ENCODE results near the gene EFNA2.
A peak's percentile ranks its signal among the peaks of the same experiment; 100 is the strongest.
"Not testable (repeated sequence)": the region's sequence is repeated elsewhere in the genome, so short reads cannot be mapped to it uniquely, and the experiment has no call there.

EFNA2 gene

GRCh38 chr19:1318678-1319471 is 33.2 kb downstream of the EFNA2 start:
- Mint-ChIP-seq H3K36me3 (peaks cover 1% of the 10 kb centered on the region), H3K4me3 (no peak overlapping the region), H3K9me3 (no peaks in the 10 kb centered on the region), H3K27ac (no peak overlapping the region), H3K4me1 (peaks cover 5% of the 10 kb centered on the region), H3K27me3 (peaks cover 22% of the 10 kb centered on the region)

DNA sequence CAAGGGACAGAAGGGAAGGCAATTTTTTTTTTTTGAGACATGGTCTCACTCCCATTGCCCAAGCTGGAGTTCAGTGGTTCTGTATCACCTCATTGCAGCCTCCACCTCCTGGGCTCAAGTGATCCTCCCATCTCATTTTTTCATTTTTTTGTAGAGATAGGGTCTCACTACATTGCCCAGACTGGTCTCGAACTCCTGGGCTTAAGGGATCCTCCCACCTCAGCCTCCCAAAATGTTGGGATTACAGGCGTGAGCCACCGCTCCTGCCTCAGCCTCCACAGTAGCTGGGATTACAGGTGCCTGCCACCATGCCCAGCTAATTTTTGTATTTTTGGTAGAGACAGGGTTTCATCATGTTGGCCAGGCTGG is 34.6 kb downstream of the EFNA2 start:
- not testable (repeated sequence) for H3K9me3 Mint-ChIP-seq, H3K4me1 Mint-ChIP-seq, H3K4me3 Mint-ChIP-seq, H3K27ac Mint-ChIP-seq, H3K36me3 Mint-ChIP-seq
- peaks cover 30% of the 10 kb centered on the region for H3K27me3 Mint-ChIP-seq

DNA sequence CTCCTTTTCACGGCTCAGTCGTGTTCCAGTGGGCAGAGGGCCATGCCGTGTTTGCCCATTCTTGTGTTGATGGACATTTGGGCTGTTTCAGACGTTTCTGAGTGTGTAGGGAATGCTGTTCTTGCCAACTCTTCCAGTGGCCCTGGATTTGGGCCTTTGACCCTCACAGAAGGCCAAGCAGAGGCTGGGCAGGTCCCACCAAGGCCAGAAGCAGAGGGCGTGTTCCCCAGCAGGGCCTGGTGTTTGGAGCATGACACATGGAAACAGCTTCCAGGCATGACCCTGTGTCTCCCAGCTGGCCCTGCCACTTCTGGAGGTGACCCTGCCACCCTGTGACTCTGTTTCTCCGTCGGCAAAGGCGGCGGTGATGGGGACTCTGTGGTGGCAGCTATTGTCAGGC is 35.9 kb downstream of the EFNA2 start:
- H3K9me3 Mint-ChIP-seq: no peaks in the 10 kb centered on the region
- H3K4me3 Mint-ChIP-seq: no peak overlapping the region
- H3K36me3 Mint-ChIP-seq: peaks cover 1% of the 10 kb centered on the region
- no peak overlapping the region for H3K27ac Mint-ChIP-seq
- H3K4me1 Mint-ChIP-seq: peaks cover 10% of the 10 kb centered on the region
- H3K27me3 Mint-ChIP-seq: peaks cover 33% of the 10 kb centered on the region

DNA sequence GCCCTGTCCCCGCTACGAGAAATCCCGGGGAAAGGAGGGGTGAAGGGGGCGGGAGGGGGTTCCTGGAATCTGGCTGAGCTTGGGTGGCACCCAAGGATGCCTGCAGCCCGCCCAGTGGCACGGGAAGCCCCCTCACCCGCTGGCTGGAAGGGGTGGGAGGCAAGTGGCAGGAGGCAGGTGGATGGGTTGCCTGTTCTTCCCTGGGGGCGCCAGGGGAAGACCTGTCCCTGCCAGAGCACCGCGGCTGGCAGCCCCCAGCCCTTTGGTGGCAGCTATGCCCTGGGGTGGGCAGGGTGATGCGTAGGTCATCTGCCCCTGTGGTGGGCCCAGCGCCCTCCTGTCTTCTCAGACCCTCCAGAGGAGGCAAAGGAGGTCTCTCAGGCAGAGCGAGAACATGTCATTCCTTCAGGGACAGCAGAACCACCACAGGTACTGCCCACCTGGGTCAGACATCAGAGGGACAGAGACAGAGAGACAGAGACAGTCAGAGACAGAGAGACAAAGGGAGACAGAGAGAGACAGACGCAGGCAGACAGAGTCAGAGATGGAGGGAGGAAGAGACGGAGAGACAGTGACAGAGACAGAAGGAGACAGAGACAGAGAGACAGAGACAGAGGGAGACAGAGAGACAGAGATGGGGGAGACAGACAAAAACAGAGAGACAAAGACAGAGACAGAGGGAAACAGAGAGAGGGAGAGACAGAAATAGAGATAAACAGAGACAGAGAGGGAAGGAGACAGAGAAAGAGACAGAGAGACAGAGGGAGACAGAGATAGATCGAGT is 36.7 kb downstream of the EFNA2 start:
- H3K4me3 Mint-ChIP-seq: no peak overlapping the region
- peaks cover 30% of the 10 kb centered on the region for H3K27me3 Mint-ChIP-seq
- H3K4me1 Mint-ChIP-seq: peaks cover 10% of the 10 kb centered on the region
- H3K27ac Mint-ChIP-seq: no peak overlapping the region
- peaks cover 1% of the 10 kb centered on the region for H3K36me3 Mint-ChIP-seq
- no peaks in the 10 kb centered on the region for H3K9me3 Mint-ChIP-seq

- H3K36me3 Mint-ChIP-seq: peaks cover 1% of the 10 kb centered on the region
- peaks cover 10% of the 10 kb centered on the region for H3K4me1 Mint-ChIP-seq
- no peaks in the 10 kb centered on the region for H3K9me3 Mint-ChIP-seq
- H3K4me3 Mint-ChIP-seq: peak overlapping the region; percentile 23
- no peak overlapping the region for H3K27ac Mint-ChIP-seq
- peaks cover 21% of the 10 kb centered on the region for H3K27me3 Mint-ChIP-seq
Measured at GRCh38 chr19:1324249-1324805, 38.7 kb downstream of the EFNA2 start.

DNA sequence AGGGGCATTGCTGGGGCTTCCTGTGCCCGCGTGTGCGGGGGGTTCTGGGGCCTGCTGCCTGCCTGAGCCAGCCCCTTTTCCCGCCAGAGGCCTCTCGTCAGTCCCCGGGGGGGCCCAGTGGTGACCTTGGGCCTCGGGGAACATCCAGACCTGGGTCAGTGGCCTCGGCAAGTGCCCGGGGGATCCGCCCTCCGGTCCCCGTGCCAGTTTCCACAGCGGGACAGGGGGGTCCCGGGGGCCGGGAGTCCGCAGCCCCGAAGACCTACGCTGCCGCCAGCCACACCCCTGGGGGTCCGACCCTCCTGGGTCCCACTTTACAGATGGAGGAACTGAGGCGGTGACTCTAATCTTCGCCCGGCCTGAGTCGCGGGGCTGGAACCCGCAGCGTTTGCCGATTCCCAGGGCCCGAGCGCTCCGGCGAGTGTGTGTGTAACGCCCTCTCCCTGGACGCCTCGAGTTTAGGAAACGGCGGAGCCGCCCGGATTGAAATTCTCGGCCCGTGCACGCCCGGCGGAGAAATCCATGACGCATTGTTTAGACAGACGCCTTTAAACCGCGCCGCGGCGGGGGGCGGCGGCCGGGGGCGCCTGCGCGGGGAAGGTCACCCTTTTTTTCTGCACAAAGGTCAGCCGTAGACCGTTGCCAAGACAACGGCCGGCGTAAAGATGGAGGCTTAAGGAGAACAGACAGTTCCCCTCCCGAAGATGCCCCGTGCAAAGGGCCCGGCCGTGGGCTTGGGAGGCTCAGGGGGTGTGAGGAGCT is 39.3 kb downstream of the EFNA2 start:
- Mint-ChIP-seq H3K27ac (no peak overlapping the region), H3K9me3 (no peaks in the 10 kb centered on the region), H3K4me3 (peak overlapping the region; percentile 58), H3K4me1 (peaks cover 10% of the 10 kb centered on the region), H3K27me3 (peaks cover 21% of the 10 kb centered on the region), H3K36me3 (peaks cover 1% of the 10 kb centered on the region)

DNA sequence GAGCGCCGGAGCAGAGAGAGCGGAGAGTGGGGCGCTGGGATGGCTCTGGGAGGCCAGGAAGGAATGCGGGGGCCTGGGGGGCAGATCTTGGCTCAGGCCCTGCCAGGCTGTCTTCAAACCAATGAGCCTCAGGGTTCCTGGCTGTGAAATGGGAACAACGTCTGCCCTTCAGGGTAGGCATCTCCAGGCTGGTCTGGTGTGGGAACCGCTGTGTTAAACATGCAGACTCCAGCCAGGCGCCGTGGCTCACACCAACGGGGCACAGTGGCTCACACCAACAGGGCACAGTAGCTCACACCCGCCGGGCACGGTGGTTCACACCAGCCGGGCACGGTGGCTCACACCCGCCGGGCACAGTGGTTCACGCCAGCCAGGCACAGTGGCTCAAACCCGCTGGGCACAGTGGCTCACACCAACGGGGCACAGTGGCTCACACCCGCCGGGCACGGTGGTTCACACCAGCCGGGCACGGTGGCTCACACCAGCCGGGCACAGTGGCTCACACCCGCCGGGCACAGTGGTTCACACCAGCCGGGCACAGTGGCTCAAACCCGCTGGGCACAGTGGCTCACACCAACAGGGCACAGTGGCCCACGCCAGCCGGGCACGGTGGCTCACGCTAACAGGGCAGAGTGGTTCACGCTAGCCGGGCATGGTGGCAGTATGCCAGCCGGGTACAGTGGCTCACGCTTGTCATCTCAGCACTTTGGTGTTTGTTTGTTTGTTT is 40.1 kb downstream of the EFNA2 start:
- Mint-ChIP-seq H3K4me3 (peak overlapping the region; percentile 15), H3K27me3 (peaks cover 20% of the 10 kb centered on the region), H3K27ac (no peak overlapping the region), H3K4me1 (peaks cover 10% of the 10 kb centered on the region), H3K36me3 (peaks cover 1% of the 10 kb centered on the region), H3K9me3 (no peaks in the 10 kb centered on the region)

GRCh38 chr19:1327125-1327524 is 41.5 kb downstream of the EFNA2 start:
- H3K9me3 Mint-ChIP-seq: no peaks in the 10 kb centered on the region
- H3K27me3 Mint-ChIP-seq: peaks cover 17% of the 10 kb centered on the region
- peaks cover 10% of the 10 kb centered on the region for H3K4me1 Mint-ChIP-seq
- no peak overlapping the region for H3K4me3 Mint-ChIP-seq
- H3K36me3 Mint-ChIP-seq: peaks cover 1% of the 10 kb centered on the region
- no peak overlapping the region for H3K27ac Mint-ChIP-seq

DNA sequence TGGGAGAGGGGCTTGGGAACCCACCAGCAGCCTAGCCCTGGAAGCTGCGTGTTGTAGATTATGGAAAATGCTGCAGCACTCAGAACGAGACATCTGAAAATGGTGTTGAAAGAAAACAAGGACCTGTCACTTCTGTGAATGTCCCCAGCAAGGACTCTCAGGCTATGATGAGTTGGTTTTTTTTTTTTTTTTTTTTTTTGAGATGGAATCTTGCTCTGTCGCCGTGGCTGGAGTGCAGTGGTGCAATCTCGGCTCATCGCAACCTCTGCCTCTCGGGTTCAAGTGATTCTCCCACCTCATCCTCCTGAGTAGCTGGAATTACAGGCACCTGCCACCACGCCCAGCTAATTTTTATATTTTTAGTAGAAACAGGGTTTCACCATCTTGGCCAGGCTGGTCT is 46.5 kb downstream of the EFNA2 start:
- not testable (repeated sequence) for H3K27me3 Mint-ChIP-seq, H3K4me3 Mint-ChIP-seq, H3K4me1 Mint-ChIP-seq, H3K36me3 Mint-ChIP-seq, H3K9me3 Mint-ChIP-seq, H3K27ac Mint-ChIP-seq

GRCh38 chr19:1336079-1336684 is 50.5 kb downstream of the EFNA2 start:
- no peaks in the 10 kb centered on the region for H3K36me3 Mint-ChIP-seq
- H3K27ac Mint-ChIP-seq: no peak overlapping the region

GRCh38 chr19:1340681-1341469 is 55.2 kb downstream of the EFNA2 start:
- Mint-ChIP-seq H3K4me1 (peaks cover 4% of the 10 kb centered on the region), H3K27me3 (no peaks in the 10 kb centered on the region), H3K9me3 (no peaks in the 10 kb centered on the region), H3K36me3 (no peaks in the 10 kb centered on the region), H3K27ac (no peak overlapping the region), H3K4me3 (no peak overlapping the region)

More at GRCh38 chr19:1336079-1336684, 50.5 kb downstream of the EFNA2 start:
- no peaks in the 10 kb centered on the region for H3K9me3 Mint-ChIP-seq
- no peak overlapping the region for H3K4me3 Mint-ChIP-seq
- H3K27me3 Mint-ChIP-seq: no peaks in the 10 kb centered on the region
- H3K4me1 Mint-ChIP-seq: no peaks in the 10 kb centered on the region

DNA sequence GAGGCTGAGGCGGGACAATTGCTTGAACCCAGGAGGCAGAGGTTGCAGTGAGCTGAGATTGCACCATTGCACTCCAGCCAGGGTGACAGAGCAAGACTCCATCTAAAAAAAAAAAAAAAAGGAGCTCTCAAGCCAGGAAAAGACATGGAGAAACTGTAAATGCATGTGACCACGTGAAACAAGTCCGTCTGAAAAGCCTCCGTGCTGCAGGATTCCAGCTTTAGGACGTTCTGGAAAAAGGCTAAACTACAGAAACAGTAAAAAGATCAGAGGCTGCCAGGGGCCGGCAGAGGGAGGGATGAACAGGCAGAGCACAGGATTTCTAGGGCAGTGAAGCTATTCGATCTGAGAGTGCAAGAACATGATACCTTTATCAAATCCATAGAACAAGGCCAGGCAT is 57.4 kb downstream of the EFNA2 start:
- no peaks in the 10 kb centered on the region for H3K36me3 Mint-ChIP-seq
- H3K4me3 Mint-ChIP-seq: no peak overlapping the region
- H3K4me1 Mint-ChIP-seq: peaks cover 4% of the 10 kb centered on the region
- no peaks in the 10 kb centered on the region for H3K9me3 Mint-ChIP-seq
- H3K27me3 Mint-ChIP-seq: no peaks in the 10 kb centered on the region
- H3K27ac Mint-ChIP-seq: no peak overlapping the region

GRCh38 chr19:1349211-1349610 is 63.5 kb downstream of the EFNA2 start:
- Mint-ChIP-seq H3K4me1 (peaks cover 4% of the 10 kb centered on the region), H3K36me3 (no peaks in the 10 kb centered on the region), H3K9me3 (no peaks in the 10 kb centered on the region), H3K27ac (no peak overlapping the region), H3K4me3 (no peak overlapping the region), H3K27me3 (no peaks in the 10 kb centered on the region)

- no peaks in the 10 kb centered on the region for H3K36me3 Mint-ChIP-seq
- no peak overlapping the region for H3K27ac Mint-ChIP-seq
- H3K4me3 Mint-ChIP-seq: no peak overlapping the region
- no peaks in the 10 kb centered on the region for H3K27me3 Mint-ChIP-seq
- no peaks in the 10 kb centered on the region for H3K9me3 Mint-ChIP-seq
- peaks cover 5% of the 10 kb centered on the region for H3K4me1 Mint-ChIP-seq
Measured at GRCh38 chr19:1350867-1351266, 65.2 kb downstream of the EFNA2 start.

All from activated naive CD4-positive, alpha-beta T cell treated with anti-CD3 and anti-CD28 coated beads, Interleukin-2, amount 50 U/mL, for 24 hours (primary cell).